Fibroblast of lung (primary cell): ENCODE results near the gene RNF180.
"Not testable (repeated sequence)": the region's sequence is repeated elsewhere in the genome, so short reads cannot be mapped to it uniquely, and the experiment has no call there.

Experiments used
- EZH2 ChIP-seq: IDR thresholded peaks from 2 replicates; pipeline ENCODE4 v1.5.1; 2012; ENCODE audit warnings: low read length, control low read depth, mild to moderate bottlenecking; ENCODE audit errors: missing control alignments
- TF ChIP-seq, protein P1 (sequence below), 2 donors: IDR thresholded peaks in 1 of 2; conservative IDR thresholded peaks in 1 of 2; 1 replicate in 1 of 2; 2 replicates in 1 of 2; pipeline ENCODE4 v1.5.1; 2011 to 2012; ENCODE audit warnings: low read length in 2 of 2, control low read depth in 1 of 2, inconsistent platforms in 1 of 2, low read depth in 1 of 2, mild to moderate bottlenecking in 1 of 2

DNA sequence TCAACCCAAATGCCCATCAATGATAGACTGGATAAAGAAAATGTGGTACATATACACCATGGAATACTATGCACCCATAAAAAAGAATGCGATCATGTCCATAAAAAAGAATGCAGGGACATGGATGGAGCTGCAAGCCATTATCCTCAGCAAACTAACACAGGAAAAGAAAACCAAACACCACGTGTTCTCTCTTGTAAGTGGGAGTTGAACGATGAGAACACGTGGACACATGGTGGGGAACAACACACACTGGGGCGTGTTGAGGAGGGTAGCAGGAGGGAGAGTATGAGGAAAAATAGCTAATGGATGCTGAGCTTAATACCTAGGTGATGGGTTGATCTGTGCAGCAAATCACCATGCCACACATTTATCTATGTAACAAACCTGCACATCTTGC, 233.1 kb downstream of the RNF180 start:
- TF ChIP-seq, protein P1, sequence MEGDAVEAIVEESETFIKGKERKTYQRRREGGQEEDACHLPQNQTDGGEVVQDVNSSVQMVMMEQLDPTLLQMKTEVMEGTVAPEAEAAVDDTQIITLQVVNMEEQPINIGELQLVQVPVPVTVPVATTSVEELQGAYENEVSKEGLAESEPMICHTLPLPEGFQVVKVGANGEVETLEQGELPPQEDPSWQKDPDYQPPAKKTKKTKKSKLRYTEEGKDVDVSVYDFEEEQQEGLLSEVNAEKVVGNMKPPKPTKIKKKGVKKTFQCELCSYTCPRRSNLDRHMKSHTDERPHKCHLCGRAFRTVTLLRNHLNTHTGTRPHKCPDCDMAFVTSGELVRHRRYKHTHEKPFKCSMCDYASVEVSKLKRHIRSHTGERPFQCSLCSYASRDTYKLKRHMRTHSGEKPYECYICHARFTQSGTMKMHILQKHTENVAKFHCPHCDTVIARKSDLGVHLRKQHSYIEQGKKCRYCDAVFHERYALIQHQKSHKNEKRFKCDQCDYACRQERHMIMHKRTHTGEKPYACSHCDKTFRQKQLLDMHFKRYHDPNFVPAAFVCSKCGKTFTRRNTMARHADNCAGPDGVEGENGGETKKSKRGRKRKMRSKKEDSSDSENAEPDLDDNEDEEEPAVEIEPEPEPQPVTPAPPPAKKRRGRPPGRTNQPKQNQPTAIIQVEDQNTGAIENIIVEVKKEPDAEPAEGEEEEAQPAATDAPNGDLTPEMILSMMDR (conservative IDR thresholded peaks at IDR 0.05 in 1 of 2, IDR thresholded peaks at IDR 0.05 in 1 of 2; ENCODE audit: low read depth in 1 of 2, low read length in 2 of 2), result not testable (repeated sequence)
- not testable (repeated sequence) for TF ChIP-seq EZH2
